ENCODE measurements around the gene KLK2. TPM values are rescaled to one million over a fixed set of nuclear protein-coding genes. Genes with fewer than 3 reads are reported as not detected.

The KLK2 gene
- total RNA-seq, 1 experiment from 2014 or later, result not detected

DNA sequence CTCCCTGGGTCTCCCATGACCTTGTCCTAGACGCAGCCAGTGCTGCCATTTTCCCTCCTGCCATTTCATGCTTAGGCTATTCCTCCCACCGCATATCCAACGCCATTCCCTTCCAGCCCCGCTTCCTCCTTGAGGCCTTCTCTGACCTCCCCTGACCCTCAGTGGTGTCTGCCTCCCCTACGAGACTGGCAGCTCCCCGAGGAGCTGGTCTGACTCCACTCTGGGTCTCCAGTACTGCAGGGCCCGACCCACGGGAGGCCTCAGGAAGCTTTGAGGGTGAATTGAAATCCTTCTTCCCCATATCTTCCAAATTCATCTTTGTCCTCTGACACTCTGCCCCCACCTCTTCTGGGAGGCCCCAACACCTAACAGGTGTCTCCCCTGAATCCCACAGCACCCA lies 40.6 kb upstream of the KLK2 start:
- Histone ChIP-seq H3K4me1 (replicated peaks; ENCODE audit: insufficient read depth) (peaks cover 12% of the 10 kb centered on the region; the same call in 1 of the 2 replicates), H3K9me2 (ENCODE audit: insufficient read depth) (no peaks in the 10 kb centered on the region), H3K79me2 (ENCODE audit: low read depth) (no peaks in the 10 kb centered on the region), H3K27me3 (ENCODE audit: insufficient read depth, low read depth) (peaks cover 26% of the 10 kb centered on the region), H3K9me3 (ENCODE audit: insufficient read depth, low read depth) (no peaks in the 10 kb centered on the region), H3K4me2 (no peak overlapping the region), H3K36me3 (ENCODE audit: low read depth) (no peaks in the 10 kb centered on the region), H3K27ac (no peak overlapping the region), H4K20me1 (ENCODE audit: insufficient read depth) (no peaks in the 10 kb centered on the region), H3K4me3 (no peak overlapping the region), H2AFZ (no peak overlapping the region), H3F3A (ENCODE audit: insufficient read depth, low read depth) (peaks cover 8% of the 10 kb centered on the region)
- ChIA-PET CTCF (interaction anchor here (0.6 kb wide), 1 partner anchor 263 kb away, joined by 3 read pairs; no protein-coding TSS in a partner anchor), POLR2A (ENCODE audit: unreplicated experiment) (no interaction called here)
- intact Hi-C loops (cut with micrococcal nuclease; ENCODE audit: unreplicated experiment), result no loop called here
- no TSS peak for BruUV-seq (replicated peaks)
- TF ChIP-seq, protein P1, sequence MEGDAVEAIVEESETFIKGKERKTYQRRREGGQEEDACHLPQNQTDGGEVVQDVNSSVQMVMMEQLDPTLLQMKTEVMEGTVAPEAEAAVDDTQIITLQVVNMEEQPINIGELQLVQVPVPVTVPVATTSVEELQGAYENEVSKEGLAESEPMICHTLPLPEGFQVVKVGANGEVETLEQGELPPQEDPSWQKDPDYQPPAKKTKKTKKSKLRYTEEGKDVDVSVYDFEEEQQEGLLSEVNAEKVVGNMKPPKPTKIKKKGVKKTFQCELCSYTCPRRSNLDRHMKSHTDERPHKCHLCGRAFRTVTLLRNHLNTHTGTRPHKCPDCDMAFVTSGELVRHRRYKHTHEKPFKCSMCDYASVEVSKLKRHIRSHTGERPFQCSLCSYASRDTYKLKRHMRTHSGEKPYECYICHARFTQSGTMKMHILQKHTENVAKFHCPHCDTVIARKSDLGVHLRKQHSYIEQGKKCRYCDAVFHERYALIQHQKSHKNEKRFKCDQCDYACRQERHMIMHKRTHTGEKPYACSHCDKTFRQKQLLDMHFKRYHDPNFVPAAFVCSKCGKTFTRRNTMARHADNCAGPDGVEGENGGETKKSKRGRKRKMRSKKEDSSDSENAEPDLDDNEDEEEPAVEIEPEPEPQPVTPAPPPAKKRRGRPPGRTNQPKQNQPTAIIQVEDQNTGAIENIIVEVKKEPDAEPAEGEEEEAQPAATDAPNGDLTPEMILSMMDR (conservative IDR thresholded peaks at IDR 0.05), result no peak
- no peak for TF ChIP-seq EZH2 (IDR thresholded peaks at IDR 0.05; ENCODE audit: low read depth)
- no peak for DNase-seq

DNA sequence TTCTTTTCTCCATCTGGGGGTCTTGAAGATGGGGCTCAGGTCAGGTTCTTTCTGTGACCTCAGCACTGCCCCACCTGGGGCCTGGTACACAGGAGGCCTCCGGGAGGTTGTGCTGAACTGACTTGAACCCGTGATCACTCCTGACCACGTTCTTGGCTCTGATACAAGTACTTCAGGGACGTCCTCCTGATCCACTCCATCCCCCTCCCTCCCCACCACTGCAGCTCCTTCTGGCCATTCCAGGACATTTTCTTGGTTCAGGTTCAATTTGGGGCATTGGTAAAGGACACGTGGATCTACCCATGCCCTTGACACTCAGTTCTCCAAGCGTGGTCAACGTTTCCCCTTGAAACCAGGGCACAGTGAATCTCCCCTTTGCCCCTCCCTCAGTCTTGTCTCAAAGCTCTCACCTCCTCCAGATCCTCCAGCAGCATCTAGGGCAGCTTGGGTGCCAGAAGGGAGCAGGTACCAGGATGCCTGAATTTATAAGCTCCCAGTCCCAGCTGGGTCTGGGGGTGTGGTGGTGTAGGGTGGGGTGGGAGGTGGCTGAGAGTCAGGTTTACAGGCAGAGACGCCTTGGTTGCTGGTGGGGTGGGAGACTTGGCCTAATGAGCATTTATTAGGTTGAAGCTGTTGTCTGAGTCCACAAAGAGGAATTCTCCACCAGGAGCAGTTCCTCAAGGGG lies 40.0 kb upstream of the KLK2 start, which contains the start of gene KLK15:
Gene KLK15 (minus strand): TSS at position 458 of the 685 bp plus-strand sequence. CDS start 2,082 bp downstream, outside the sequence.
- Histone ChIP-seq H3K4me2 (no peak within 1 kb of the TSS), H3F3A (ENCODE audit: insufficient read depth, low read depth) (peaks cover 8% of the 10 kb centered on the region), H3K9me3 (ENCODE audit: insufficient read depth, low read depth) (no peaks in the 10 kb centered on the region), H3K36me3 (ENCODE audit: low read depth) (no peaks in the 10 kb centered on the region), H4K20me1 (ENCODE audit: insufficient read depth) (no peaks in the 10 kb centered on the region), H3K27ac (no peak within 1 kb of the TSS), H3K4me1 (replicated peaks; ENCODE audit: insufficient read depth) (peaks cover 12% of the 10 kb centered on the region; the same call in 1 of the 2 replicates), H3K9me2 (ENCODE audit: insufficient read depth) (no peaks in the 10 kb centered on the region), H2AFZ (no peak within 1 kb of the TSS), H3K27me3 (ENCODE audit: insufficient read depth, low read depth) (peaks cover 20% of the 10 kb centered on the region), H3K79me2 (ENCODE audit: low read depth) (no peaks in the 10 kb centered on the region), H3K4me3 (no peak within 1 kb of the TSS)
- CTCF ChIA-PET, result no interaction called here
- BruUV-seq (replicated peaks), result no TSS peak
- no peak for TF ChIP-seq EZH2 (IDR thresholded peaks at IDR 0.05; ENCODE audit: low read depth)
- TF ChIP-seq, protein P1 (conservative IDR thresholded peaks at IDR 0.05), result no peak
- POLR2A ChIA-PET (ENCODE audit: unreplicated experiment), result no interaction called here
- no peak for DNase-seq
- intact Hi-C loops (cut with micrococcal nuclease; ENCODE audit: unreplicated experiment), result no loop called here

DNA sequence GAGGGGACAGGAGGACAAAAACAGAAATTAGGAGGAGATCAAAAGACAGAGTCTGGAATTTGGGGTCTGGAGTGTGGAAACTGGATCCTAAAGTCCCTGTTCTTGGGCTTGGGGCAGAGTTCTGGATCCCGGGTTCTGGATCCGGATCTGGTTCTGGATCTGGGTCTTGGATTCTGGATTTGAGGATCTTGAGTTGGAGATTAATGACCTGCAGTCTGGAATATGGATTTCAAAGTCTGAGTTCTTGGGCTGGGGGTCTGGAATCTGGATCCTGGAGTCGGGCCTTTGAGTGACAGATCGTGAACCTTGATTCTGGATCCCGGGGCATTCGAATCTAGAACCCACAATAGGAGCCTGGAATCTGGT lies 39.5 kb upstream of the KLK2 start:
- CTCF ChIA-PET, result no interaction called here
- Histone ChIP-seq H3K9me3 (ENCODE audit: insufficient read depth, low read depth) (no peaks in the 10 kb centered on the region), H4K20me1 (ENCODE audit: insufficient read depth) (no peaks in the 10 kb centered on the region), H3K27me3 (ENCODE audit: insufficient read depth, low read depth) (peaks cover 17% of the 10 kb centered on the region), H2AFZ (no peak overlapping the region), H3K4me3 (no peak overlapping the region), H3K27ac (no peak overlapping the region), H3K36me3 (ENCODE audit: low read depth) (no peaks in the 10 kb centered on the region), H3K4me2 (no peak overlapping the region), H3K79me2 (ENCODE audit: low read depth) (no peaks in the 10 kb centered on the region), H3F3A (ENCODE audit: insufficient read depth, low read depth) (peaks cover 8% of the 10 kb centered on the region), H3K4me1 (replicated peaks; ENCODE audit: insufficient read depth) (peaks cover 12% of the 10 kb centered on the region; the same call in 1 of the 2 replicates), H3K9me2 (ENCODE audit: insufficient read depth) (no peaks in the 10 kb centered on the region)
- no peak for DNase-seq
- POLR2A ChIA-PET (ENCODE audit: unreplicated experiment), result no interaction called here
- BruUV-seq (replicated peaks), result no TSS peak
- TF ChIP-seq EZH2 (IDR thresholded peaks at IDR 0.05; ENCODE audit: low read depth), result no peak
- TF ChIP-seq, protein P1 (conservative IDR thresholded peaks at IDR 0.05), result no peak
- intact Hi-C loops (cut with micrococcal nuclease; ENCODE audit: unreplicated experiment), result no loop called here
